ENCODE results near the gene CLCF1.

The CLCF1 gene

DNA sequence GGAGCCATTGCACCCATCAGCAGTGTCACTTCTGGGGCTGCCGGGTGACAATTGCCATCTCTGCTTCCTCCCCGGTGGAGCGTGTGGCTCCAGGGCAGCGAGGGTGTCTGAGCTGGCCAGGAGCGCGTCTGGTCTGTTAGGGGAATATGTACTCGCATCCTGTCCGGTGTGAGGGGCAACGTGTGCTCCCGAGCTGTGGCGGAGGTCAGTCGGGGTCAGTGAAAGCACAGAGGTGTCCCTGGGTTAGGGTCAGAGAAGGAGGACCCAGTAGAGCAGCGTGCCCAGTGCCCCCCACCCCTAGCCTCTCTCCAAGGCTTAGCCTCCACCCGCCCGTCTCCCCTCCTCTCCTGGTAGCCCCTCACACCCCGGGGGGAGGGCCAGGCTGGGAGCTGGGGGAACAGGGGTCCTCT is 1.5 kb downstream of the CLCF1 start:
- no peak for TF ChIP-seq CTCF (IDR thresholded peaks at IDR 0.05; ENCODE audit: insufficient read depth, low read depth, low read length, missing control alignments)
- H3K4me3 ChIP-seq (ENCODE audit: low read length) = no peak overlapping the region
- no peak for DNase-seq (ENCODE audit: low read depth)

GRCh38 chr11:67371189-67371910 is 2.0 kb downstream of the CLCF1 start:
- peak; percentile 58 for TF ChIP-seq CTCF (IDR thresholded peaks at IDR 0.05; ENCODE audit: insufficient read depth, low read depth, low read length, missing control alignments)
- peak; percentile 58 for DNase-seq (ENCODE audit: low read depth)
- H3K4me3 ChIP-seq (ENCODE audit: low read length) = no peak overlapping the region

DNA sequence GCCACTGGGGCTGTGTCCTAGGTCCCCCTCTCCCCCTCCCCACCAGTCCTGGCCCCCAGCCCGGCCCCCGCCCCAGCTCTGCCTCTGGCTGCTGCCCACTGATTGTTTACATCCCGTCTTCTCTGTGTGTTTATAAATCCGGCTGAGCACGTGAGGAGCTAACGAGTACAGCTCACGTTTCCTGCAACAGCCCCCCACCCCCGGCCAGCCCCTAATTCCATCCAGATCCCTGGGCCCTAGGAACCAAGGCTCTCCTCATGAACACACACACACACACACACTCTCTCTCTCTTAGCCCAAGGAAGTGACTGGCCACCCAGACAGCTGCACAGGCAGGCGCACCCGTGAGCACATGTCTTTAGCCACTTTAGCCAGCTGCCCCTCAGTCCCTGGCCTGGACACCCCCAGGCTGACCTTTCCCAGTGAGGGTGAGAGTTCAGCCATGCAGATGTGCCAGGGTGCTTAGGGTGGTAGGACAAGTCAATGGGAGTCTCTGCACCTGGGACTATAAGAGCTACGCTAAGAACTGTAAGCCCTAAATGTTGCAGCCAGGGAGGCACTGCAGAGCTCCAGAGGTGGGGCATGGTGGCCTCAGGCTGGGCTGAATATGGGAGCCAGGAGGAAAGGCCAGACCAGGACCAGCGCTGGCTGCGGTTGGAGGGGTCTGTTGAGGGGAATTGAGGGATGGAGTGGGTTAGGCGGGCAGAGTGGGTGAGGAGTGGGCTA is 2.9 kb downstream of the CLCF1 start:
- DNase-seq (ENCODE audit: low read depth) = no peak
- TF ChIP-seq CTCF (IDR thresholded peaks at IDR 0.05; ENCODE audit: insufficient read depth, low read depth, low read length, missing control alignments) = no peak
- H3K4me3 ChIP-seq (ENCODE audit: low read length) = no peak overlapping the region

DNA sequence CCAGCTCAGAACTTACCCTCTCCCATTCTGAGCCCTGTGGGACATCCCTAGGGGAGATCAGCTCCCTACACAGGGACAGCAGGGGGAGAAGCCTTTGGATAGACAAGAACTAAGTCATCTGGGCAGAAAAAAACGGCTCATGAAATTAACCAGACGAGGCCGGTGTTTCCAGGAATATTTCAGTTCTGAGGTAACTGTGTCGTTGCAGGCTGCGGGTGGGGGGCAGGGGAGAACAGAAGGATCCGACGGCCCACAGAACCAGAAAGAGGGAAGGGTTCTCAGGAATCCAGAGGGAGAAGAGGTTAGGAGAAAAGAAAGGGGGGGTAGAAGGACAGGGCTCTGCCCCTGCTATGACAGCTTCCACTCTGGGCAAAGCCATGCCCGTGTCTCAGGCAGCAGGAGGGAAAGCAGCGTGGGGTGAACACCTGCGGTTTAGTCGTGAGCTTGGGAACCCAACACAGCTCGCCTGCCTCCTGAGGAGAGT is 3.6 kb downstream of the CLCF1 start:
- TF ChIP-seq CTCF (IDR thresholded peaks at IDR 0.05; ENCODE audit: insufficient read depth, low read depth, low read length, missing control alignments) = no peak
- no peak for DNase-seq (ENCODE audit: low read depth)
- no peak overlapping the region for H3K4me3 ChIP-seq (ENCODE audit: low read length)

DNA sequence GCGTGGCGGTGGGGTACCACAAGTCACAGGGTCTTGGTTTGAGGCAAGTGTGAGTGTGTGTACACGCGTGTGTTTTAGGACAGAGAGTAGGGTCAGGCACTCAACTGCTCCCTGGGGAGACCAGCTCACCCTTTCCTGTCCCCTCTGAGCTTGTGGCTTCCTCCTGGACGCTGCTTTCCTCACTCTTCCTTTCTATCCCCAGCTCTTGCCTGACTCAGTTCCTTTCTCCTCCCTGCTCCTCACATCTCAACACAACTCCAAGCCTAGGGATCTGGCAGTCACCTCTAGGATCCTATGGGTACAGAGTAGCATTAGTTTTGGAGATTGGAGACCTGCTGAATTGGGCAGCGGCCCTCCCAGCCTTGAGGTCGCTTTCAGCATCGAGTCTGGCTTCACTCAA is 4.1 kb downstream of the CLCF1 start:
- H3K4me3 ChIP-seq (ENCODE audit: low read length) = no peak overlapping the region
- TF ChIP-seq CTCF (IDR thresholded peaks at IDR 0.05; ENCODE audit: insufficient read depth, low read depth, low read length, missing control alignments) = no peak
- no peak for DNase-seq (ENCODE audit: low read depth)

DNA sequence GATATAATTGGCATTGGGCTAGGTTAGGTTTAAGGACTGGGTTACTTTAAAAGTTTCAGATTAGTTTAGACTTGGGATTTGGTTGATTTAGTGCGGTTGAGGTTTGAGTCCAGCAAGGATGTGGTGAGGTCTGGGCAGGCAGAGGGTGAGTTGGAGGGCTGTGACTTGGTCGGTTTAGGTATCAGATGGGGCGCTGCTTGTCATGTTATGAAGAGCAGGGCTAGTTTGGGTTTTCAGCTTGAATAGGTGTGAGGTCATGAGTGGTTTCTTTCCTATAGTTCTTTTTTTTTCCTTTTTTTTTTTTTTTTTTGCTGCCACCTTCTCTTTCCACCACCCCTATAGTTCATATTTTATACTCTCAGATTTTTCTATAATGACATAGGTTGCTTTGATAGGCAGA is 4.8 kb downstream of the CLCF1 start:
- DNase-seq (ENCODE audit: low read depth) = no peak
- no peak overlapping the region for H3K4me3 ChIP-seq (ENCODE audit: low read length)
- no peak for TF ChIP-seq CTCF (IDR thresholded peaks at IDR 0.05; ENCODE audit: insufficient read depth, low read depth, low read length, missing control alignments)
